A673 (cell line): Measurements from ENCODE around the gene CA9. TPM values are rescaled to one million over a fixed set of nuclear protein-coding genes. Genes with fewer than 3 reads are reported as not detected.

Experiments used
- BruUV-seq: library from RNA; stranded (reverse); fragments of 400-500 nt; replicated peaks from 2 replicates; lab custom pipeline; 2021; lab: Mats Ljungman, UMichigan
- CTCF ChIA-PET: fragments of 300-600 bp; sonication (Branson Sonifier 250); formaldehyde crosslinking; loops from one replicate; lab custom pipeline; 2022; ENCODE audit warnings: antibody characterized with exemption; lab: Charles Lee
- POLR2A ChIA-PET: fragments of 300-600 bp; sonication (Branson Sonifier 250); formaldehyde crosslinking; loops from one replicate; lab custom pipeline; 2022; ENCODE audit warnings: antibody characterized with exemption; ENCODE audit not compliant: low non-redundant PET; lab: Charles Lee
- DNase-seq: peaks from one replicate; pipeline ENCODE4 v3.0.0-alpha.2; 2015; ENCODE audit warnings: low spot score
- H3K27ac ChIP-seq: fragments of 200-600 bp; sonication (generic); 2 replicates; pipeline ENCODE4 v1.5.1; 2016; ENCODE audit warnings: mixed run types, low read depth, mild to moderate bottlenecking, mixed read lengths, antibody characterized with exemption, low read length; ENCODE audit not compliant: poor library complexity, severe bottlenecking
- H3K27me3 ChIP-seq: fragments of 200-600 bp; sonication (generic); replicated peaks from 2 replicates; pipeline ENCODE4 v1.6.1; 2017; ENCODE audit warnings: mixed run types, low read depth, mild to moderate bottlenecking, mixed read lengths, antibody characterized with exemption, low read length; ENCODE audit not compliant: insufficient read depth, poor library complexity
- H3K36me3 ChIP-seq: fragments of 200-600 bp; sonication (generic); 2 replicates; pipeline ENCODE4 v1.6.1; 2016; ENCODE audit warnings: mixed run types, mild to moderate bottlenecking, mixed read lengths, antibody characterized with exemption, low read length; ENCODE audit not compliant: insufficient read depth, poor library complexity, severe bottlenecking
- H3K4me1 ChIP-seq: fragments of 200-600 bp; sonication (generic); 2 replicates; pipeline ENCODE4 v1.6.1; 2017; ENCODE audit warnings: mixed run types, mild to moderate bottlenecking, mixed read lengths, antibody characterized with exemption, low read length; ENCODE audit not compliant: insufficient read depth, poor library complexity, severe bottlenecking
- H3K4me3 ChIP-seq: fragments of 200-600 bp; sonication (generic); 2 replicates; pipeline ENCODE4 v1.5.1; 2016; ENCODE audit warnings: low read depth, mixed run types, mild to moderate bottlenecking, mixed read lengths, low read length; ENCODE audit not compliant: poor library complexity, severe bottlenecking
- H3K9me3 ChIP-seq: fragments of 200-600 bp; sonication (generic); 2 replicates; pipeline ENCODE4 v1.6.1; 2016; ENCODE audit warnings: mixed run types, low read depth, mild to moderate bottlenecking, mixed read lengths, antibody characterized with exemption, low read length; ENCODE audit not compliant: poor library complexity, severe bottlenecking
- CTCF ChIP-seq: fragments of 300-800, 200-600 bp; sonication (generic); conservative IDR thresholded peaks from 2 replicates; pipeline ENCODE4 v1.5.1; 2017; ENCODE audit warnings: low read depth, mild to moderate bottlenecking, antibody characterized with exemption, low read length, moderate library complexity, mixed read lengths
- EZH2 ChIP-seq: fragments of 200-600 bp; sonication (generic); IDR thresholded peaks from 2 replicates; pipeline ENCODE4 v1.6.1; 2017; ENCODE audit warnings: borderline replicate concordance, low read depth, mild to moderate bottlenecking, mixed read lengths, antibody characterized with exemption, low read length; ENCODE audit not compliant: poor library complexity, severe bottlenecking
- intact Hi-C: fragments of 100-400 bp; cut with micrococcal nuclease; formaldehyde crosslinking; loops from one replicate; pipeline ENCODE4 v1.10.0; 2022; ENCODE audit not compliant: unreplicated experiment
- total RNA-seq: library from RNA; stranded (reverse); gene quantifications from 2 replicates; pipeline ENCODE4 v1.2.3, GENCODE V29; 2021

CA9 gene
- total RNA-seq, 1 experiment from 2014 or later: 0.32 TPM

DNA sequence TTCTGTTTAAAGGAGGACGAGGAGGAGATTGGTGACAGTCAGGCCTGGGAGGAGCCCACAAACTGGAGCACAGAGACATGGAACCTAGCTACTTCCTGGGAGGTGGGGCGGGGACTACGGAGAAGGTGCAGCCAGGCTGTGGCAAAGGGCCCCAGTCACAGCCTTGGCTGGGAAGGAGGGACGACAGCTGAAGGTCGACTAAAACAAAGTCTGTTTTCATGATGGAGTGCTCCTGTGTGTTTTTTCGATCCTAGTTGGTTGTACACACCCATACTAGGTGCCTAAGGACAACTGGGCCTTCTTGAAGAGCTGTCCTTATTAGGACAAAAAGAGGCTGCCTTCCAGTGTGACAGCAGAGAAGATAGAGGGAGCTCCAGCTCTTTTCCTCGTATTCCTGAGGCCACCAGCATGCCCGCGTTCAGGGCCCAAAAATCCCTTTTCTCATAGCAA is 12.7 kb upstream of the CA9 start:
- Histone ChIP-seq H3K36me3 (peaks cover 32% of the 10 kb centered on the region), H3K4me1 (peaks cover 21% of the 10 kb centered on the region), H3K27me3 (no peaks in the 10 kb centered on the region), H3K27ac (peak overlapping the region; percentile 25), H3K4me3 (no peak overlapping the region), H3K9me3 (no peaks in the 10 kb centered on the region)
- ChIA-PET CTCF (interaction anchor here (0.5 to 0.9 kb wide), 3 partner anchors 29 to 1580 kb away, joined by 3 to 5 read pairs (median 5); no protein-coding TSS in a partner anchor), POLR2A (no interaction called here)
- intact Hi-C loops: no loop called here
- BruUV-seq: no TSS peak
- TF ChIP-seq EZH2 (no peak), CTCF (peak; percentile 58)
- DNase-seq: peak; percentile 55

DNA sequence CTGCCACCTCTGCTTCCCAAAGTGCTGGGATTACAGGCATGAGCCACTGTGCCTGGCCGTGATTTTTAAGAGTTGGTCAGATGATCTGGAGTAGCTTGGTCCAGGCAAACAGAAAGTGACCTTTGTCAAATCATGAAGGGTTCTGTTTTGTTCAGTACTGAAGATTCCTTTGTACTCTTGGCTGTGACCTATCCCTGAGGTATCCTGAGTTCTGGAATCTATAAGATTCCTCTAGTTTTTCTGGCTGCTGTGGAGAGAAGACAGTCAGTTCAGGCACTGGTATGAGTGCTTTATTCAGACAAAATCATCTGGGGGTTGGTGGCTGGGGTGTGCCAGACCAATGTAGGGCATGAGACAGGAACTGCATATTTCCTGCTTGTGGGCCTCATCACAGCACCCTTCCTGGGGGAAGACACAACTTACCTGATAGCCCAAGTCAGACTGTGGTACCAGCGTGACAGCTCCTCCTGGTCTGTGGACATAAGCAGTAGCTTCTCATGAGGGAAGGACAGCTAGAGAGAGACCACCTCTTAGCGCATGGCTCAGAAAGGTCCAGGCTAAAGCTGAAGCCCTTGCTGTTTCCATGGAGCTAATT is 11.9 kb upstream of the CA9 start:
- peaks cover 21% of the 10 kb centered on the region for H3K4me1 ChIP-seq
- peaks cover 32% of the 10 kb centered on the region for H3K36me3 ChIP-seq
- ChIA-PET POLR2A (no interaction called here), CTCF (interaction anchor here (0.9 kb wide), 1 partner anchor 35 kb away, joined by 5 read pairs; no protein-coding TSS in a partner anchor)
- BruUV-seq: no TSS peak
- H3K4me3 ChIP-seq: no peak overlapping the region
- peak overlapping the region; percentile 25 for H3K27ac ChIP-seq
- H3K27me3 ChIP-seq: no peaks in the 10 kb centered on the region
- intact Hi-C loops: no loop called here
- H3K9me3 ChIP-seq: no peaks in the 10 kb centered on the region
- no peak for TF ChIP-seq CTCF
- no peak for TF ChIP-seq EZH2
- DNase-seq: no peak

DNA sequence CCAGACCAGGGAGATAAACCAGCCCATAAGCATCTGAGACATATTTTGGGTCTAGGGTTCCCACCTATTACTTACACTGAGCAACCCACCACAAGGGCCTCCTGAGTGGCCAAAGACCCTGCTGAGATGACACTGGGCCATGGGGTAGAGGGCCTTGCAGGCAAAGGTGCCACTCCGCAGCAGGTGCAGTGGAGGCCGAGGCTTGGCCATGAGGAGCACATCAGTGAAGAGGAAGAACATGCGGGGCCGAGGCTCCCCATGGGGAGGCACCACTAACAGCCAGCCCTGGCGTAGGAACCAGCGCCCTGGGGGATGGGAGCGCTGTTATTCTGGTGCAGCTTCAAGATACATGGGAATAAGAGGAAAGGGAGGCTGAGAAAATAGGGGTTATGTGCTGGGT is 11.3 kb upstream of the CA9 start:
- intact Hi-C loops: no loop called here
- POLR2A ChIA-PET: no interaction called here

More for the DNA sequence above, 11.3 kb upstream of the CA9 start:
- Histone ChIP-seq H3K27me3 (no peaks in the 10 kb centered on the region), H3K36me3 (peaks cover 32% of the 10 kb centered on the region), H3K27ac (peak overlapping the region; percentile 24), H3K4me3 (no peak overlapping the region), H3K4me1 (peaks cover 21% of the 10 kb centered on the region), H3K9me3 (no peaks in the 10 kb centered on the region)
- no peak for TF ChIP-seq CTCF
- TF ChIP-seq EZH2: no peak
- CTCF ChIA-PET: no interaction called here
- no TSS peak for BruUV-seq
- DNase-seq: no peak
